ENCODE results near the gene PRORP. TPM values are rescaled to one million over a fixed set of nuclear protein-coding genes. Genes with fewer than 3 reads are reported as not detected.

The PRORP gene
- total RNA-seq, 2 experiments from 2014 or later: 27.0 to 32.0 TPM

DNA sequence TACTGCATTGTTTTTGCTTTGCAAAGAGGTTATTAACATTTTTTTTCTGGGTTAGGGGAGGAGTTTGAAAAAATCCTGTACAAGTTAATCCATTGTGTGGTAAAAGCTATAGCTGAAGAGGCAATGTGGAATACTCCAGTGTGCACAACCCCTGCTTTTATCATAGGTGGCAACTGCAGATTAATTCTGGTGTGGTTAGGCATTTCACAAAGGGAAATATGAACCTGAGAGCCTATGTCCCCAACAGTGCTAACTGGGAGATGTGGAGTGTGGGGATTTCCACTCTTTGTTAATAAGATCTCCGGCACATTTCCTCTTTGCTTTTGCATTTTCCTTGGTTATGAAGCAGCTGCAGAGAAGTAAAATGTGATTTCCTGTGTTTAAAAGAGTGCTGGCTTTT lies 33.6 kb downstream of the PRORP start:
- ATAC-seq (ENCODE audit: poor library complexity) (no peak), DNase-seq (peak in 3 of 14 experiments; percentile 44 to 61 (median 59))
- Mint-ChIP-seq H3K9me3 (no peaks in the 10 kb centered on the region), H3K4me3 (no peak overlapping the region), H3K4me1 (ENCODE audit: low read depth) (peaks cover 60% of the 10 kb centered on the region), H3K27ac (peak overlapping the region; percentile 21), H3K36me3 (ENCODE audit: low read depth) (peaks cover 53% of the 10 kb centered on the region), H3K27me3 (no peaks in the 10 kb centered on the region)
- H3K9me3 ChIP-seq (ENCODE audit: control insufficient read depth in 1 of 2, insufficient read depth in 1 of 2, low read length in 2 of 2): no peaks in the 10 kb centered on the region
- no peak overlapping the region for H3K4me3 ChIP-seq (ENCODE audit: low read length)
- H3K27me3 ChIP-seq (ENCODE audit: control insufficient read depth in 1 of 2, insufficient read depth in 2 of 2, low read length in 2 of 2): no peaks in the 10 kb centered on the region
- peaks cover 10% of the 10 kb centered on the region for H3K36me3 ChIP-seq (ENCODE audit: insufficient read depth, low read length)
- ChIA-PET POLR2A (interaction anchor here (1.1 kb wide), 1 partner anchor 136 kb away, joined by 3 read pairs; the partner anchor contains the start of gene PSMA6), CTCF (no interaction called here)
- peak overlapping the region in 1 of 2 donors; percentile 30 for H3K27ac ChIP-seq (ENCODE audit: low read depth in 1 of 2, low read length in 2 of 2)
- H3K4me1 ChIP-seq (ENCODE audit: insufficient read depth, low read length): peaks cover 7% of the 10 kb centered on the region
- intact Hi-C loops (cut with DNase I, micrococcal nuclease): no loop called here
- TF ChIP-seq, protein P1, sequence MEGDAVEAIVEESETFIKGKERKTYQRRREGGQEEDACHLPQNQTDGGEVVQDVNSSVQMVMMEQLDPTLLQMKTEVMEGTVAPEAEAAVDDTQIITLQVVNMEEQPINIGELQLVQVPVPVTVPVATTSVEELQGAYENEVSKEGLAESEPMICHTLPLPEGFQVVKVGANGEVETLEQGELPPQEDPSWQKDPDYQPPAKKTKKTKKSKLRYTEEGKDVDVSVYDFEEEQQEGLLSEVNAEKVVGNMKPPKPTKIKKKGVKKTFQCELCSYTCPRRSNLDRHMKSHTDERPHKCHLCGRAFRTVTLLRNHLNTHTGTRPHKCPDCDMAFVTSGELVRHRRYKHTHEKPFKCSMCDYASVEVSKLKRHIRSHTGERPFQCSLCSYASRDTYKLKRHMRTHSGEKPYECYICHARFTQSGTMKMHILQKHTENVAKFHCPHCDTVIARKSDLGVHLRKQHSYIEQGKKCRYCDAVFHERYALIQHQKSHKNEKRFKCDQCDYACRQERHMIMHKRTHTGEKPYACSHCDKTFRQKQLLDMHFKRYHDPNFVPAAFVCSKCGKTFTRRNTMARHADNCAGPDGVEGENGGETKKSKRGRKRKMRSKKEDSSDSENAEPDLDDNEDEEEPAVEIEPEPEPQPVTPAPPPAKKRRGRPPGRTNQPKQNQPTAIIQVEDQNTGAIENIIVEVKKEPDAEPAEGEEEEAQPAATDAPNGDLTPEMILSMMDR (IDR thresholded peaks at IDR 0.05): no peak

DNA sequence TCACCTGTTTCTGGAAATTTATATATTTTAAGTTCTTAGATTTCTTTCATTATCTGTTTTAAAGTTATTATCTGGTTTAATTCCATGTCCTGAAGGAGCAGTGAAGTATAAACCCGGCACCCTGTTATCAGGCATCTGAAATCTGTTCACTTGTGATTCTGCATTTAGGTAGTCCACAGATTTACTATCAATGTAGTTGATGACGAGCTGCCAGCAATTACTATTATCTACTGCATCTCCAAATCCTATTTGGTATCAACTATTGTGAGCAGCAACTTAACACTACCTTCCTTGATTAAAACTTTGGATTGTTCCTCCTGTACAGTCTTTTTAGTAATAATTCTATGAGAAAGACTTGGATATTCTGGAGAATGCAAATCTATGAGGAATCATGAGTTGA lies 36.1 kb downstream of the PRORP start:
- Mint-ChIP-seq H3K27me3 (no peaks in the 10 kb centered on the region), H3K27ac (no peak overlapping the region), H3K4me1 (ENCODE audit: low read depth) (peaks cover 64% of the 10 kb centered on the region), H3K9me3 (no peaks in the 10 kb centered on the region), H3K36me3 (ENCODE audit: low read depth) (peaks cover 48% of the 10 kb centered on the region), H3K4me3 (no peak overlapping the region)
- Histone ChIP-seq H3K9me3 (ENCODE audit: control insufficient read depth in 1 of 2, insufficient read depth in 1 of 2, low read length in 2 of 2) (no peaks in the 10 kb centered on the region), H3K4me3 (ENCODE audit: low read length) (no peak overlapping the region), H3K27me3 (ENCODE audit: control insufficient read depth in 1 of 2, insufficient read depth in 2 of 2, low read length in 2 of 2) (no peaks in the 10 kb centered on the region), H3K27ac (ENCODE audit: low read depth in 1 of 2, low read length in 2 of 2) (no peak overlapping the region), H3K36me3 (ENCODE audit: insufficient read depth, low read length) (peaks cover 10% of the 10 kb centered on the region), H3K4me1 (ENCODE audit: insufficient read depth, low read length) (peaks cover 10% of the 10 kb centered on the region)
- TF ChIP-seq, protein P1 (IDR thresholded peaks at IDR 0.05): no peak
- DNase-seq (no peak), ATAC-seq (ENCODE audit: poor library complexity) (no peak)
- intact Hi-C loops (cut with DNase I, micrococcal nuclease): no loop called here
- ChIA-PET POLR2A (no interaction called here), CTCF (no interaction called here)

DNA sequence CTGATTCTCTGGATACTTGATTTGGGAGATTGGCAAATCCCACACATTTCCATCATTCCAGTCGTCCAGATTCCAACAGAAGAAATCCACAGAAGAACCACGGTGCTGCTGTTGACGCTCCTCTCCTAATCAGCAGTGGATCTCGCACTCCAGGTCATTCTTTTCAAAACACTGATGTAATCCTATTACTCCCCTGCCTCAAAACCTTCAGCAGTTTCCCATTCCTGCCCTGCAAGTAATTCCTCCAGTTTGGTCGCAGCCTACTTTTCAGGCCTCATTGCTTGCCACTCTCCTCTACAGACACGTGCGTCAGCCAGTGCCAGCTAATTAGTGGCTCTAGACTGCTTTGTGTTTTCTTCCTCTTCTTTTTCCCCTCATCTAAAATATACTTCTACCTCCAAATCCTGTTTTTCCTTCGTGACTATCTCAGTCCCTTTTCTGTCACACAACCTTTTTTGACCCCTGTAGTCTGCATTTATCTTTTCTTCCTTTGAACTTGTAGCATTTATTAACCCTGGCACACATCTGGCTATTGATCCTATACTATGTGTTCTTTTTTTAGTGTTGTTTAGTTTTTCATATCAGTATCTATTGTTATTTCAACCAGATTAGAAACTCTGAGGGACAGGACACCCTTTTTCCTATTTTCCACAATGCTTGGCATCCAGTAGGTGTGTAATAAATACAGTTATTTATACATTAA lies 36.8 kb downstream of the PRORP start:
- no peak overlapping the region for H3K4me3 ChIP-seq (ENCODE audit: low read length)
- no peak overlapping the region for H3K27ac ChIP-seq (ENCODE audit: low read depth in 1 of 2, low read length in 2 of 2)
- Mint-ChIP-seq H3K4me1 (ENCODE audit: low read depth) (peaks cover 60% of the 10 kb centered on the region), H3K27me3 (no peaks in the 10 kb centered on the region), H3K4me3 (no peak overlapping the region), H3K36me3 (ENCODE audit: low read depth) (peaks cover 50% of the 10 kb centered on the region), H3K9me3 (no peaks in the 10 kb centered on the region), H3K27ac (no peak overlapping the region)
- TF ChIP-seq, protein P1 (IDR thresholded peaks at IDR 0.05): no peak
- intact Hi-C loops (cut with DNase I, micrococcal nuclease): no loop called here
- H3K4me1 ChIP-seq (ENCODE audit: insufficient read depth, low read length): peaks cover 10% of the 10 kb centered on the region
- DNase-seq (no peak), ATAC-seq (ENCODE audit: poor library complexity) (no peak)
- H3K9me3 ChIP-seq (ENCODE audit: control insufficient read depth in 1 of 2, insufficient read depth in 1 of 2, low read length in 2 of 2): no peaks in the 10 kb centered on the region
- ChIA-PET CTCF (no interaction called here), POLR2A (no interaction called here)
- H3K27me3 ChIP-seq (ENCODE audit: control insufficient read depth in 1 of 2, insufficient read depth in 2 of 2, low read length in 2 of 2): no peaks in the 10 kb centered on the region
- peaks cover 10% of the 10 kb centered on the region for H3K36me3 ChIP-seq (ENCODE audit: insufficient read depth, low read length)
